GM23338 (cell line): ENCODE results near the gene RPL27A.

ENCODE experiments used
- CREB1 ChIP-seq: fragments of 250-450 bp; sonication (Bioruptor Pico); IDR thresholded peaks from 2 replicates; pipeline ENCODE4 v1.5.0; 2020; ENCODE audit warnings: low read depth, mild to moderate bottlenecking, moderate library complexity
- CTCF ChIP-seq, 2 experiments: fragments of 200-600 bp in 1 of 2; sonication (generic) in 1 of 2; conservative IDR thresholded peaks; 2 replicates each; pipeline versions ENCODE4 v1.5.1 to v1.6.1; 2016 to 2017; ENCODE audit warnings: antibody characterized with exemption in 2 of 2, low read depth in 2 of 2, mild to moderate bottlenecking in 2 of 2, moderate library complexity in 1 of 2
- ETS1 ChIP-seq: IDR thresholded peaks from 2 replicates; pipeline ENCODE4 v1.6.1; 2016; ENCODE audit warnings: antibody characterized with exemption
- EZH2 ChIP-seq: fragments of 200-600 bp; sonication (generic); IDR thresholded peaks from one replicate; pipeline ENCODE4 v1.8.0; 2017; ENCODE audit warnings: antibody characterized with exemption, mild to moderate bottlenecking, low read depth; ENCODE audit not compliant: unreplicated experiment
- EZH2phosphoT487 ChIP-seq: fragments of 200-600 bp; sonication (generic); IDR thresholded peaks from one replicate; pipeline ENCODE4 v1.8.1; 2018; ENCODE audit warnings: antibody characterized with exemption; ENCODE audit not compliant: unreplicated experiment
- JUNB ChIP-seq: IDR thresholded peaks from one replicate; pipeline ENCODE4 v1.6.1; 2016; ENCODE audit warnings: antibody characterized with exemption; ENCODE audit not compliant: unreplicated experiment
- POLR2AphosphoS5 ChIP-seq: IDR thresholded peaks from 2 replicates; pipeline ENCODE4 v1.6.1; 2016; ENCODE audit warnings: antibody characterized with exemption, low read depth
- REST ChIP-seq: IDR thresholded peaks from one replicate; pipeline ENCODE4 v1.6.1; 2018; ENCODE audit warnings: antibody characterized with exemption; ENCODE audit not compliant: unreplicated experiment
- ZNF114 ChIP-seq: fragments of 250-450 bp; sonication (Bioruptor Pico); IDR thresholded peaks from 2 replicates; pipeline ENCODE4 v1.5.0; 2020; ENCODE audit warnings: mild to moderate bottlenecking, moderate library complexity
- ZNF331 ChIP-seq: fragments of 250-450 bp; sonication (Bioruptor Pico); IDR thresholded peaks from 2 replicates; pipeline ENCODE4 v1.5.0; 2020; ENCODE audit warnings: low read depth, mild to moderate bottlenecking, moderate library complexity

DNA sequence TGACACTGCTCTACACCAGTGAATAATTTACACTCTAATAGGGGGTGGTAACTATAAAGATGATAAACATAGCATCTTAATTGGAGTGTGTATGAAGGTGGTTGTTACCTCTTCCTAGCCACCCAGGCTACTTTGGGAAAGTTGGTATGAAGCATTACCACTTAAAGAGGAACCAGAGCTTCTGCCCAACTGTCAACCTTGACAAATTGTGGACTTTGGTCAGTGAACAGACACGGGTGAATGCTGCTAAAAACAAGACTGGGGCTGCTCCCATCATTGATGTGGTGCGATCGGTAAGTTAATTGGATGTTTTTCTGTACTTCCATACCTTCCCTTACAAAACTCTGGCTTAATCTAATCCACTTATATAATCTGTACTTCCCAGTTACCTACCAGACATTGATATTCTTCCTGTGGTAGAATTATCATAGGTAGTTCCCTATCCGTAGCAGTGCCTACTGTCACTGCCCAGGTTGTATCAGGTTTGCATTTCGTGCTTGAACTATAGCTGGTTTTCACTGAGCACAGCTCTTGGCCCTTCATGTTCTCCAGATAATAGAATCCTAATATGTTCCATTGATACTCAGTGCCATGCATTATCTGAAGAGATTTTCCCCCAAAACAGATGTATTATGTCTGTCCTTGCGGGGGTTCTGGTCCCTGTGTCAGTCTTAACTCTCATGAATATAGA lies 2.2 kb downstream of the RPL27A start:
- TF ChIP-seq EZH2phosphoT487 = no peak
- no peak for TF ChIP-seq CREB1 (CRISPR knock-in tag)
- no peak for TF ChIP-seq CTCF (conservative IDR thresholded peaks at IDR 0.05; ENCODE audit: low read depth in 2 of 2)
- TF ChIP-seq POLR2AphosphoS5 = no peak
- TF ChIP-seq EZH2 = no peak
- no peak for TF ChIP-seq REST
- no peak for TF ChIP-seq ETS1
- no peak for TF ChIP-seq ZNF331 (CRISPR knock-in tag)
- TF ChIP-seq ZNF114 = no peak
- no peak for TF ChIP-seq JUNB
